ENCODE data around the gene ZNF239. TPM values are rescaled to one million over a fixed set of nuclear protein-coding genes. Genes with fewer than 3 reads are reported as not detected.

ZNF239 gene
- total RNA-seq, 4 donors from 2014 or later = 2.3 to 3.6 (median 3.1) TPM

- no peak for TF ChIP-seq CTCF (IDR thresholded peaks at IDR 0.05; ENCODE audit: low read depth)
Measured at GRCh38 chr10:43573250-43574000, 991 bp downstream of the ZNF239 start.

- TF ChIP-seq CTCF (IDR thresholded peaks at IDR 0.05; ENCODE audit: low read depth) = no peak
Measured at GRCh38 chr10:43570971-43571370, 3.4 kb downstream of the ZNF239 start.

- no peak for TF ChIP-seq CTCF (IDR thresholded peaks at IDR 0.05; ENCODE audit: low read depth)
Measured at GRCh38 chr10:43569681-43570080, 4.7 kb downstream of the ZNF239 start.

GRCh38 chr10:43557214-43557613 lies 17.2 kb downstream of the ZNF239 start:
- no peak for TF ChIP-seq CTCF (IDR thresholded peaks at IDR 0.05; ENCODE audit: low read depth)

GRCh38 chr10:43524434-43525247 lies 49.8 kb downstream of the ZNF239 start:
- no peak for TF ChIP-seq CTCF (IDR thresholded peaks at IDR 0.05; ENCODE audit: low read depth)

Other genes starting within 250 kb of the ZNF239 start
- gene FXYD4, start 203.0 kb downstream of the ZNF239 start, total RNA-seq = not detected
- gene HNRNPF, start 165.4 kb downstream of the ZNF239 start, total RNA-seq = 100 to 1,000 TPM; 109 to 151 (median 135) TPM
- 10 to 100 TPM in 1 of 4 donors, 1 to 10 TPM in 3; 3.9 to 10.9 (median 7.9) TPM for gene ZNF487, start 137.5 kb downstream of the ZNF239 start, total RNA-seq
- gene ZNF485, start 31.8 kb upstream of the ZNF239 start, total RNA-seq = 1 to 10 TPM; 2.9 to 6.5 (median 3.3) TPM
- gene ZNF32, start 74.3 kb upstream of the ZNF239 start, total RNA-seq = 10 to 100 TPM; 34.1 to 58.4 (median 46.9) TPM

All from subcutaneous adipose tissue (tissue), 4 donors.